CD4-positive, alpha-beta T cell treated with Interleukin-4 for 1 hour (primary cell): ENCODE measurements around the gene TMEM107.
A peak's percentile ranks its signal among the peaks of the same experiment; 100 is the strongest.
"Not testable (repeated sequence)": the region's sequence is repeated elsewhere in the genome, so short reads cannot be mapped to it uniquely, and the experiment has no call there.

Source experiments
- DNase-seq, 2 donors: peaks; one replicate each; pipeline ENCODE4 v3.0.0-alpha.2; 2020 to 2022

Gene TMEM107

DNA sequence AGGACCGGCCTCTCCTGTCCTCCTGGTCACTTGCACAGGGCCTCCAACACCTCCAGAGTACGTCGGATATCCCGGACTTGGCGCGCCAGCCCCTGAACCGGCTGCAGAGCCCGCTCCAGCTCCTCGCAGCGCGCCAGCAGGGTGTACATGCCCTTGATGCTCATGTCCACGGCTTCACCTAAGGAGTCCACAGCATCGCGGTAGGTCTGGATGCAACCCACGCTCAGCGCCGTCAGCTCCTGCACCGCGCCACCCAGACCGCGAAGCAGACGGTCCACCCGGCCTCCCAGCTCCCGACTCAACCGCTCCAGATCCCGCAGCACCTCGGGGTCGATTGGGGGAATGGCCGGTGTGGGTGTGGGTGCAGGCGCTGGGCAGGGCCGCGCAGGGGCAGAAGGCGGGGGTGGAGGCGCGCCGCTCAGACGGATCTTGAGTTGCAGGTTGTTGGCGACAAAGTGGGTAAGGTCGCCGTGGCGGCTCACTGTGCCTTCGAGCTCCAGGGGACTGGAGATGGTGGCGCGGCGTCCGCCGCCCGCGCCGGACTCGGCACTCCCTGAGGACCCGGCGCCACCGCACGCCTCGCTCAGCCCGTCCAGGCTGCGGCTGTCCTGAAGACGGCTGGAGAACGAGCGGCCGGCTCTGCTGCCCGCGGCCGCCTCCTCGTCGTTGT is 13.0 kb upstream of the TMEM107 start:
- no peak for DNase-seq

DNA sequence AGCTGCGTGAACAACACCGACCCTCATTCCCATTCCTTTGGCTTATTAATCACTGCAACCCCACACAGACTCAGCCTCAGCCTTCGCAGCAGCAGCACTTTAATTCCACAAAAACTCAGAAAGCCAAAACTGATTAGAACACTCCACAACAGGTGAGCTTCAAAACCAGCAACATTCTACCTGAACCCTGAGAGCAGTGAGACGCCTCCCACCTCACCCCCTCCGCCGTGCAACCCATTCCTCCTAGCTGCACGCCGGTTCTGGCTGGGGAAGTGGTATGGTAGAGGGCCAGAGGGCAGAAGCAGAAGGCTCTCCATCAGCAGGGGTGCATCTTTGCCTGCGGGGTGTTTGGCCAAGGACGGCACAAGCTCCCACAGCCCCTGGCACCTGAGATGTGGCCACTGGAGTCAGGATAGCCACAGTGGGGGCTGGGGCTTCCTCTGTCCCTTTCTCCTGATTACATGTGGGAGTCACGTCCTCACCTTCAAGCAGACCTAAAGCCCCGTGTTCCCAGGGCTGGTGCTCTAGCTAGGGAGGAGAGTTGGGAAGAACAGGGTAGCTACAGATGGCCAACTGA is 12.2 kb upstream of the TMEM107 start:
- DNase-seq, result no peak

DNA sequence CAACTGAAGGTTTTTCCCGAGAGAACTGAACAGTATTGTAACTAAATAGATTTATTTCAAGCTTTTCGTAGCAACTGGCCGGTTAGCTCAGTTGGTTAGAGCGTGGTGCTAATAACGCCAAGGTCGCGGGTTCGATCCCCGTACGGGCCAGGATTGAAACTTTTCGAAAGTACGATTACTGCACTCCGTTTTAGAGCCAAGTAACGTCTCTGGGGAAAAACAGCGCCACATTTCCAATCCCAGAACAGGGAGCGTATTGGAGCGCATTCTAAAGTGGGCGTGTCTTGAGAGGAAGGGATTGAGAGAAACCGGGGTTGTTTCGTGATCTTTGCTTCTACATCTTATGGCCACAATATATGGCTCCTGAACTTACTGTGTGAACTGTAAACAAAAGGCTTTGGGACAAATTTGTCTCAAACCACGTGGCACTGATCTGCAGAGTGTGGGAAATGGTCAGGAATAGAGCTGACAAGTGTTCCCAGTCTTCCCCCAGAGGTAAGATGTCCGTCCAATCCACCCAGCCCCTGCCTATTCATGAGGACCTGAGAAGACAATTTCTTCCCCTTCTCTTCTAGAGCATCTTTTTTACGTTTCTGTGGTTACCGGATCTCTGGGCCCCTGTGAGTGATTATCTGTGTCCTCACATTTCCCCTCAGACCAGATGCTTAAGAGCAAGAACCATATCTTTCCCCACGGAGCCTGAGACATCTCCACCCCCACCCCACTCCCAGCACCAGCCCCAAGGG is 11.5 kb upstream of the TMEM107 start:
- DNase-seq, result peak; percentile 89 to 94

DNA sequence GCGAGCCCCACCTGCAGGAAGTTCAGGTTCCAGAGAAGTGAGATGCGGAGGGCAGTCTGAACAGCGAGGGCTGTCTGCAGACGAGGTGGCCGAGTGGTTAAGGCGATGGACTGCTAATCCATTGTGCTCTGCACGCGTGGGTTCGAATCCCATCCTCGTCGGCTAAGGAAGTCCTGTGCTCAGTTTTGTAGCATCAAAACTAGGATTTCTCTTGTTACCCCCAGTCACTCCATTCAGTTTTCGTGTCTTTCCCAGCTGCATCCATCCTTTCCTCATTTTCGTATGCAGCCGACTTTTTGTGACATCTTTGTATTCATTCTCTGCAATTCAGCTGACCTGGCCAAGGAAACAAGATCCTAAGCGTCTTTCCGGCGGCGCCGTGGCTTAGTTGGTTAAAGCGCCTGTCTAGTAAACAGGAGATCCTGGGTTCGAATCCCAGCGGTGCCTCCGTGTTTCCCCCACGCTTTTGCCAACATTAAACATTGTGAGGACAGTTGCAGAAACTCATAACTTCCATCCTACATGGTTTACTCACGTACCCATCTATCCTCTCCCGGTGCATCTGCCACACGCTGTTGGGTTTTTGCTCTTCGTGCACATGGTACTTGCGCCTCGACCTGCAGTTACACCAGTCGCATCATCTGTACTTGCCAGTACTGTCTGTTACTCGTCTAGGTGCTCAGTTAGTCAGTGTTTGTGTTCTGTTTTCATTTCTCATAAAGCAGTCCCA is 10.8 kb upstream of the TMEM107 start:
- DNase-seq, result peak; percentile 95

DNA sequence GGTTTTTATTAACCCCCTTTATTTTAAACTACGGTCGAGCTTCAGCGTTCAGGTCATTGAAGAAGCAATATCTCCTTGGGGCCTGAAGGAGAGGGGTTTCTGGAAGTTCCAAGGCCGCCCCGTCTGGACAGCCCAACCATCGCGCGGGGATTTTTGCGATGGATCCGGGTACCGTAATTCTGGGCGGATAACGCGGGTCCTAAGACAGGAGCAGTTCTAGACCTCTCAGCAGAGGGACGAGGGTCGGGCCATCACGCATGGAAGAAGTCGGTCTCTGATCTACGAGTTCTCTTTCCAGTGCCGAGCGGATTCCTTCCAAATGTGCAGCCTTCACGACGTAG is 10.2 kb upstream of the TMEM107 start:
- DNase-seq, result no peak

DNA sequence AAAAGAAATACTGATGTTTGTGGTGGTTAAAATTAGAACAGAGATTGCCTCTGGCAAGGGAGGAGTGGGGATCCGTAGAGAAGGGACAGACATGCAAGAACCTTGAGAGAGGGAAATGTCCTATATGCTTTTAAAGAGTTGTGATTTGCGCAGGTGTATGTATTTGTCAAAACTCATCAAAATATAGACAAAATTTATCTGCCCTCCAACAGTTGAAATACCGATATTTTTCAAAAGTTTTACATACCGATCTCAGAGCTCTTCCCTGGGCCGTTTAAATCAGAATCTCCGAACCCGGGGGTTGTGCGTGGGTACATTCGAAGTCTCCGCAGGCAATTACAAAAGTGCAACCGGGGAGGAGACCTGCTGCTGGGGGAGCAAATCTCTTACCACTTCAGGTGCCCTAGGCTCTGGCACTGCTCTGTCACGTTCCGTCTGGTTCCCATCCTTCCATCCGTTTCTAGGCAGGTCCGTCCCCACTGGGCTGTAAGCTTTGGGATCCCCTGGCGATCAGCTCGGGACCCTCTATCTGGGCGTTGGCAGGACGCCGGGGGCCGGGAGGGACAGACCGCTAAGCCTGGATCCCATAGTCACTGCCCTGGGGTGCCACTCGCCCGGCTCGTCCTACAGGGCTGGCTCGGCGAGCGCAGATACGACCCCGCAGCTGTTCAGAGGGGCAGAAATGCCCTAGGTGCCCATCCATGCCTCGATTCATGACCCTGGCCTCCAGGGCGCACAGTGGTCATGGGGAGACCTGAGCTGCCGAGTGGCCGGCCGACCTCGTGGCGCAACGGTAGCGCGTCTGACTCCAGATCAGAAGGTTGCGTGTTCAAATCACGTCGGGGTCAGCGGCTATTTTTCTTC is 9.6 kb upstream of the TMEM107 start:
- peak; percentile 91 to 93 for DNase-seq

DNA sequence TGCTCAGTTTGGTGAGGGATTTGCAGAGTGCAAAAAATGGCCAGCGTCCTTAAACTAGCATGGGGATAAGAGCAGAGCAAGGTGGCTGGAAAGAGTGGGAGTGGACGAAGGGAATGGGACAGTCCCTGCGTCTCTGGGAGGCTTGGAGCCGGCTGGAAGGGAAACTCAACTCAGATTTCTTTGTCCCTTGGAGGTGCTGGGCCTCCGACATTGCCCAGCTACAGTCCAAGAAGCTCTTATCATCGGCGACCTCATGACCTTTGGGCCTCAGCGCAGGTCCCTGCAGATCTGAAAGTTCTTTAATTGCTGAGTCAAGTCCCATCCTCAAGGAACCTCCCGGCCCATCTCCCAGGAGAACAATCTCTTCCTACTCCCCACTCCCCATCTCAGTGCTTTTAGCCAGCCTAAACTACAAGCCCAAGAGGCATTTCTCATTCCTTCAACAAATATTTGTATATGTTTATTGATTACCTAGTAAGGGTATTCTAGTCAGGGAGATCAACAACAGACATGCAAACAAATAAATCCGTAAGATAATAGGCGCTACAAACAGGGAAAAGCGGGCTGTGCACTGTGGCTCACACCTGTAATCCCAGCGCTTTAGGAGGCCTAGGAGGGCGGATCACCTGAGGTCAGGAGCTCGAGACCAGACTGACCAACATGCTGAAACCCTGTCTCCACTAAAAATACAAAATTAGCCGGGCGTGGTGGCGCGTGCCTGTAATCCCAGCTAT is 985 bp upstream of the TMEM107 start:
- no peak for DNase-seq

DNA sequence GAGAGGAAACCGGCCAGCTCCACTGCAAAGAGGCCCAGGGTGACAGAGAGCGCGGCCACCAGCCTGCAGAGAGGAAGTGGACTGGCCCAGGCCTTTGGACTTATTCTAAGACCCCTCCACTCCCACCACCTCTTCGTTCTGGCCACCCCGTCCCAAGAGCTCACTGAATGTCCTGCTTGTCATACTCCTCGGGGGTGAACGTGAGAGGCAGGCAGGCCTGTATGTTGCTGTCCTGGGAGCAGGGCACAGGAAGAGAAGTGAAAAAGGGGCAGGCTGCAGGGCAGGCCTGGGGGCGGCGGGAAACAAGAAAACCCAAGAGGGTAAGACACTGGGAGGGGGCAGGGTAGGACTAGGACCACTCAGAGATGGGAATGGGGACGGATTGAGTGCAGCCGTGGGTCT is 384 bp downstream of the TMEM107 start:
- no peak for DNase-seq

DNA sequence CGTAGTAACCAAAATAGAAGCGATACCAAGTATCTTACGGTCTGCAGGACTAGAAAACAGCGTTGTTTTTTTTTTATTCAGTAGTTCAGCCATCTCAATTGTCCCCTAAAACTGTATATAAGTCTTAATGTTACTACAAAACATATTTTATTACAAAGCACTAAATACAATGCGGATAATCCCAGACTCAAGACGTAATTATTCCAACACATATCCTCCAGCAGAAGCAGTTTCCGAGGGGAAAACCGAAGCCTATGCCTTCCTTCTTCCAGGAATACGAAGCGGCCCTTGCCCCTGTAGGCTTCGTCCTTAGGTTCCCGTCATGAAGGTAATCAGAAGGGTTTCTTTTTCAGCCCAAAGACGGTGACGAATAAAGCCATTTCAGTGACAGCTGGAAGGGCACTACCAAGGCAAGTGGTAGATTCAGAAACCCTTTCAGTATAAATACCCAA is 2.3 kb downstream of the TMEM107 start:
- DNase-seq, result no peak

DNA sequence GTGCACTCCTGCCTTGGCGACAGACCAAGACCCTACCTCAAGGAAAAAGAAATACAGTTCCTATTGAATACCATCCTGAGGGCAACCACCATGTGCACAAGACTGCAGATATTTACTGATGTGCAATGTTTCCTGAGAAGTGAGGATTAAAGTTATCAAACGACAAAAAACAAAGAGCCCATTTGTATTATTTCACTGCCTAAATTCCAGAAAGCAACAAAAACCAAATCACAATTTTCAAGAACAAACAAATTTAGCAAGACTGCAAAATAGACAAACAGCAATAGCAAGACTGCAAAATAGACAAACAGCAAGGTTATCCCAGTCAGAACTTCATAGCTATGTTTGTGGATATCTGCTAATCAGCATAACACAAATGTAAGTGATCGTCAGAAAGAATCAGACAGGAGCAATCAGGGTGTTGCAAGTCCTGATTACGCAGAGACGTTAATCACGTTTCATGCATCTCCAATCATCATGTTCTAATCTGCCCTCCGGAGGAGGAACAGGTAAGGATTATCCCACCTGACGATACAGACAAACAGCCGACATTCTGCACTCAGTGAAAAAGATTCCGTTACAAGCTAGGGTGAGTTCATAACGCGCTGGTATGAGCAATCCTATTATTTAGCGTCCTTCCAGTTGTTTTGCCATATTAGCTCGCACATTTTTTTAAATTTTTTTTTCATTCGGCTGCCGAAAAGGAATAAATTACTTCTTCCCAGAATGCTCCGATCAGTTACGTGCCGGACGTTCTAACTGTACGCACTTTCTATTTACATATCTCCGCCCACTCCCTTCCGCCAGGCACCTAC is 2.9 kb downstream of the TMEM107 start:
- DNase-seq, result peak; percentile 92 to 94

DNA sequence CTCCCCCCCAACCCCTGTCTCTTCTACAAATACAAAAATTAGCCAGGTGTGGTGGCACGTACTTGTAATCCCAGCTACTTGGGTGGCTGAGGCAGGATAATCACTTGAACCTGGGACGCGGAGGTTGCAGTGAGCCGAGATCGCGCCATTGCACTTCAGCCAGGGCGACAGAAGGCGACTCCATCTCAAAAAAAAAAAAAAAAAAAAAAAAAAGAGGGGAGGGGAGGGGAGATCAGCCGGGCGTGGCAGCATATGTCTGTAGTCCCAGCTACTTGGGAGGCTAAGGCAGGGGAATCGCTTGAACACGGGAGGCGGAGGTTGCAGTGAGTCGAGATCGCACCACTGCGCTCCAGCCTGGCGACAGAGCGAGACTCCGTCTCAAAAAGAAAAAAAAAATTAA is 6.0 kb downstream of the TMEM107 start:
- DNase-seq, result not testable (repeated sequence)

DNA sequence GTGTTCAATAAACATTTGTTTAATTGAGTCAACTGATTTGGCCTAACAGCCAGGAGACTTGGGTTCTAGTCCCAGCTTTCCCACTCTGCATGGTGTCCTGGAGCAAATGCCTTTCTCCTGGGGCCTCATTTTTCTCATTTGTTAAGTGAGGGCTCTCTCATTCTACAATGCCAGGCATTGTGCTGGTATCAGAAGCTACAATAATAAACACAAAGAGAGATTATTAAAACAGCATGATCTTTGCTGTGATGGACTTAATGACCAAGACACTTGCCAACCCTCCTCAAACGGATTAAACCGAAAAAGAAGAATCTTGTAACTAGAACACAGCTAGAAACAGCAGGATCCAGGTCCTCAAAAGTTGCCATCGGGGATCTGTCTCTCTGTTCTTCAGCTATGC is 8.7 kb downstream of the TMEM107 start:
- DNase-seq, result no peak

DNA sequence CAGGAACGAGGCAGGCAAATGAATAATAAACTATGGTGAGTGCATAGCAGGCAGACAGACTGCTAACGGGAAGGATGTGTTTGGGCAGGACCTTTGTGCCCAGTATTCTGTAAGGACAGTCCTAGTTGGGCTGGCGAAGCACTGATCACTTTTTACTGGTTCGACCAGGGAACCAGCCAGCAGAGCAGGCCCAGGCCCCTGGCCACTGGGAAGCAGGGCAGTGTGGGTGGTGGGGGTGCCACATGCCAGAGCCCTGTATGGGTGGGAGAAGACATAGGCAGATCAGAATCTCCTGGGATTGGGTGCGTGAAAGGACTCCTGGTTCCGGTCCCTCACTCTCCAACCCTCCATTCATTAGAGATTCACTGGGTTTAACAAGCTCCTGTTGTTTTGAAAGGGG is 9.4 kb downstream of the TMEM107 start:
- DNase-seq, result no peak

DNA sequence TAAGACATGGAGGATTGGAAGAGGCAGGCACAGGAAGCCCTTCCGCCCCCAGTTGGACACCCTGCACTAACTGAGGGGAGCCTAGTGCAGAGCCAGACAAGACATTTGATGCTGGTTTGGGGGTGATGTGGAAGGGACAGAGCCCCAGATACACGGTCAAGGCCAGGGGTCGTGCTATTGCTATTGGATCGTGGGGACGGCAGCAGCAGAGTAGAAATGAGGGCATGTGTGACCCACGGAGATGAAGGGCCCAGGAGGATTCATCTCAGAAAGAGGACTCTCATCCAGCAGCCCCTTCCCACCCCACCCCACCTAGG is 11.4 kb downstream of the TMEM107 start:
- DNase-seq, result no peak

DNA sequence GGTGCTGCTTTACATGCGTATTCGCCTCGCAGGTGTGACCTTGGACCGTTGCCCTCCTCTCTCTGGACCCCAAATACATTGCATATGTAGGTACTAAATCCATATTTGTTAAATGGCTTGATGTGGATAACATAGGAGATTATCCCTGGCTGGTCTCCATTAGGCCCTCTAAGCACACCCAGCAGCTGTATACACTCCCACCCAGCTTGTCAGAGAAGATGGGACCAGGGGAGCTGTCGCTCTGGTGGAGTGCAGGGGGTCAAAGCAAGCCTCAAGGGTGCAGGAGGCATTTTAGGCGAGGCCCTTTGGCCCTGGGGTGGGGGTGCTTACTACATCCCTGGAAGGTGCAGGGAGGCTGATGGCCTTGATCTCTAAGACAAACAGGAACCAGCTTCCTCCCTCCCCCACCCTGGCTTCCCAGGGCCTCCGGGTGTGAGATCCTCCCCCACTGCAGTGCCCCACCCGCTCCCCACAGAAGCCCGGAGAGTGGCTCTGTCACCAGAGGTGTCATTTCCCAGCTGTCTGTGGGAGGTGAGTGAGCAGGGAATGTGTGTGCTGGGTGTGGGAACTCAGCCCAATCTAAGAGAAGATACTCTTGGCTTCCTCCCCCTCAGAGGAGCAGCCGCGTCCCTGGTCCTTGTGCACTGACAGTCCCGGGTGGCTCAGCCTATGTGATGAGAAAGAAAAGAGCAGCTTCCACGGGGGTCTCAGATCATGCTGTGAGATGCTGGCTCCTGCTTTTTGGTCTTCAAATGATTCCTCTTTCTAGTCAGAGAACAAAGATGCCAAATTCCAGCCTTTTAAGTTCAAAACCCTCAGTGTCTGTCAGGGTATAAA is 12.0 kb downstream of the TMEM107 start:
- DNase-seq, result peak; percentile 77 to 82

DNA sequence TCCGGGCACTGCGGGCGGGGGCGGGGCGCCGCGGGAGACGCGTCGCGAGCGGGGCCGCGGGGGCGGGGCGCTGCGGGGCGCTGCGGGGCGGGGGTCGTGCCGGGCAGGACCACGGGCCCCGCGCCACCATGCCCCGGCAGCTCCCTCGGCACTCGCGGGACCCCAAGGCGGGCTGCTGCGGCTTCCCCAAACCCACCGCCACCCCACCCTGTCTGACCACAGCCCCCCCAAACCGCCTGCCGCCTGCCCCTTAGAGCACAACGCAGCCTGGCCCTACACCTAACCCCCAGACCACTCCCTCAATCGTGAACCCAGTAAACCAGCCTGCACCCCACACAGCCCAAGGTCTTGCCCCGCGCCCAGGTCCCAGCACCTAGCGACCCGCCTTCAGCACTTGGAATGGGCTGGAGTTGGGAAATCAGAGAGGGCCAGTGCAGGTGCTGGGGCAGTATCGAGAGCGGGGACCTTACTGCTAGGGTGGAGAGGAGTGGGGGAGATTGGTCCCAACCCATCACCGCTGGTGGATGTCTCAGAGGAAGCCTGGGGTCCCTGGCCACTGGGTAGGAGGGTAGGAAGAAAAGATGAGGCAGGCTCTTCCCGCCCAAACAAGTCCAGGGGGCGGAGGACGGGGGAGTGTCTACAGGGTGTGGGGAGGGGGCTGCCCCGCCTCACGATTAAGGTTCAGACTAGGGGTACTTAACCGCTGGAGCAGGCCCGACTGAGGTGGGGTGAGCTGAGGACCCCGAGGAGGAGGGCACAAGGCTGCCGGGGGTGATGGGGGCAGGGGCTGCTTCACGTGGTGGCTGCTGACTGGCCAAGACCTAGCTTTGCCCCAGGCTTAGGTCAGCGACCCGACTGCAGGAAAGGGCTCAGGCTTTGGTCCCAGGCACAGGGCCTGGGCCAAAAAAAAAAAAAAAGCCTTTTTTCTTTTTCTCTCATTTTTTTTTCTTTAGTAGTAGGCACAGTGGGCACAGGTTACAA is 12.9 kb downstream of the TMEM107 start:
- peak in 1 of 2 donors; percentile 24 for DNase-seq

DNA sequence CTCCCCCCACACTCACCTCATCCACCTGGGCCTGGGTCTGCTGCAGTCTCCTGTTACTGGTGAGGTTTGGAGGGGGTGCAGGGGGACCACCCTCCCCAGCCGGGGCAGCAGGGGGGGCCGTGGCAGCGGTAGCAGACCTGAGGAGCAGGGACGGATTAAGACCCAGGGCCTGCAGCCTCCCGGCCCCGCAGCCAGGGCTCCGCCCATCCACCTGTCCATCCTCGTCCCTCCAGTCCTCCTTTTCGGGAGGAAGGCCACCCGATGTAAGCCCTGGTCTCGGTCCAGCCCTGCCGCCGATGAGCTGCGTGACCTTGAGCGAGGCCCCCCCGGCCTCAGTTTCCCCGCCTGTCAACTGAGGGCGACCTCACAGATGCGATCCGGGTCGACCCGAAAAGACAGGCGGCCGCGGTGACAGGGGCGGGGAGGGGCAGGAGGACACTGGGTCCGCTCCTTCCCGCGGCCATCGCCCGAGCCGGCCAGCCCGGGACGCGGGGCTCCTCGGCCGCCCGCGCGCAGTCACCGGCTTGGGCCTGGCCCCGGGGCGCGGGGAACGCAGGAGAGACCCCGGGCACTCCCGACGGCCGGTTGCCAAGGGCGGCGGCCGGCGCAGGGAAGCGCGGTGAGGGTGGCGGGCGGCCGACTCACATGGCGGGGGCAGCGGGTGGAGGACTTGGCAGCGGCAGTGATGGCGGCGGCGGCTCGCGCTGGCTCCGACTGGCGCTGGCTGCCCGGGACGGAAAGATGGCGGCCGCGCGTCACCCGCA is 13.8 kb downstream of the TMEM107 start, which contains the start of gene VAMP2:
VAMP2 (minus strand) TSS at position 716 of the 764 bp plus-strand sequence; CDS start at position 647, 69 bp downstream.
- DNase-seq, result peak; percentile 83
